GM12892 (cell line): Measurements from ENCODE around the gene NOS1.
A peak's percentile ranks its signal among the peaks of the same experiment; 100 is the strongest.
"Not testable (repeated sequence)": the region's sequence is repeated elsewhere in the genome, so short reads cannot be mapped to it uniquely, and the experiment has no call there.

Experiments used
- DNase-seq: peaks from one replicate; pipeline ENCODE4 v3.0.0; 2011; ENCODE audit not compliant: insufficient read length
- FAIRE-seq: peaks from 2 replicates; lab custom pipeline; 2011; peaks lifted over from hg19 to GRCh38; lab: Jason Lieb, UNC
- POLR2A ChIP-seq: IDR thresholded peaks from 2 replicates; pipeline ENCODE4 v1.6.1; 2011; ENCODE audit warnings: low read depth, low read length, control low read depth
- POLR2AphosphoS5 ChIP-seq: IDR thresholded peaks from 2 replicates; pipeline ENCODE4 v1.6.1; 2011; ENCODE audit warnings: low read depth, low read length, control low read depth
- TAF1 ChIP-seq: IDR thresholded peaks from 2 replicates; pipeline ENCODE4 v1.6.1; 2011; ENCODE audit warnings: low read depth, mild to moderate bottlenecking, control low read depth, low read length, borderline replicate concordance

Gene NOS1

GRCh38 chr12:117236456-117237001 lies 124.9 kb downstream of the NOS1 start:
- FAIRE-seq (no peak), DNase-seq (peak; percentile 43)
- TF ChIP-seq TAF1 = no peak
- TF ChIP-seq POLR2AphosphoS5 = no peak
- TF ChIP-seq POLR2A = no peak

- TF ChIP-seq POLR2A (no peak), TAF1 (no peak), POLR2AphosphoS5 (no peak)
- DNase-seq (no peak), FAIRE-seq (no peak)
Measured at GRCh38 chr12:117235261-117235660, 126.2 kb downstream of the NOS1 start.

DNA sequence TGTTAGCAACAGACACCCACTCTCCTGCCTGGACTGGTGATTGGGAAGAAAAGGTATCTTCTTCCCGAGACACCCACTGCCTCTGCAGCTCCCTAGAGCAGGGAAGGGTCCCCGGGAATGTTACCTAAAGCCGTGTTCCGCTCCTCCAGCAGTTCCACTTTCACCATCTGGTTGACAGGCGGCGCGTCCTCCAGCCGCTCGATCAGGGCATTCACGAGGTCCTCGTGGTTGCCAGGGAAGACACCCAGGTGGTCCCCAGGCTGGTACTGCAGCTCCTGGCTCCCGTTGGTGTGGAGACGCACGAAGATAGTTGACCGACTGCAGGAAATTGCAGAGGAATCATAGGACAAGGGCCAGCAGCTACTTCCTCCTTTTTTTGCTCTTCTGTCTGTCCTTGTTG lies 127.0 kb downstream of the NOS1 start:
- TF ChIP-seq POLR2A = no peak
- no peak for TF ChIP-seq TAF1
- no peak for TF ChIP-seq POLR2AphosphoS5
- no peak for FAIRE-seq
- no peak for DNase-seq

GRCh38 chr12:117231750-117232149 lies 129.7 kb downstream of the NOS1 start:
- FAIRE-seq = no peak
- no peak for DNase-seq

DNA sequence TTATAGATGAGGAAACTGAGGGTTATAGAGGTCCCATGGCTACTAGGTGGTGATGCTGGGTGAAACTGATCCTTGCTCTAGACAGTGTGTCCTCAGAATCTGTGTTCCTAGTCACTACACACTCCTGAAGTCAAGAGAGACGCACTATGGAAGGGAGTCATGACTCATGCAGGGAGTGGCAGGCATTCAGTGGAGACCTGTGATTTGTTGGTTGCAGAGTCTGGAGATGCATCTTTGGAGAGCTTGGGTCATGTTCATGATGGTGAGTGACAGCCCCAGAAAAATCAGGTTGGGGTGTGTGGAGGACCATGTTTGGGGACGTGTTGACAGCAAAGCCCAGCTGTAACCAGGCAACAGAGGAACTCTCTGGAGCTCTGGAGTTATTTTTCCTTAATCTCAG lies 133.2 kb downstream of the NOS1 start:
- DNase-seq (no peak), FAIRE-seq (no peak)
- TF ChIP-seq POLR2AphosphoS5 = no peak
- TF ChIP-seq TAF1 = no peak
- TF ChIP-seq POLR2A = no peak

More at GRCh38 chr12:117231750-117232149, 129.7 kb downstream of the NOS1 start:
- TF ChIP-seq TAF1 = no peak
- no peak for TF ChIP-seq POLR2A
- no peak for TF ChIP-seq POLR2AphosphoS5

DNA sequence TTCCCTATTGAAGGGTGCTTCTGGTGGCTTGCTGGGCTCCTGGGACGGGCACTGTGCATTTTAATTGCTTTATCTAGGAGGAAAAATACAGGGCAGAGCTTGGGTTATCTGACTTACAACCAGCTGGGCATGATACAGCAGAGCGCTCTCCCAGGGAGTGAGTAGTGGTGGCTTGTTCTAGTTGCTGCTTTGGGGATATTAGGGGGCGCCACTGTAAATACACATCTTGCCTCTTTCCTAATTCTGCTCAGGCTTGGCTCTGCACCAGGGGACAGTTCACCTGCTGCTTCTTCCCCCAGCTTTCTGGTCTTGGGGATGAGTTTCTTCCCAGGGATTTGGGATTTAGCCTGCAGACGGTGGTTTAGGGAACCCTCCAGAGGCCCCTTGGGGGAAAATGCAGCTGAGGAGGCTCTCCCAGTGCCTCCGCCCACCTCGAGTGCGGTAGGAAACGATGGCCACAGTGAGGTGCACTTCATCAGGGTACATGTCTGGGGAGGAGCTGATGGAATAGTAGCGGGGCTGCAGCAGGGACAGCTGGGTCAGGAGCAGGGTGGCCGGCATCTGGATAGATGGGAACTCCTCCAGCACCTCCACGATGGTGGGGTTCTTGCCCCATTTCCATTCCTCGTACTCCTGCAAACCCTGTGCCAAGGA lies 134.3 kb downstream of the NOS1 start:
- no peak for DNase-seq
- TF ChIP-seq POLR2AphosphoS5 (no peak), POLR2A (no peak), TAF1 (no peak)
- FAIRE-seq = no peak

- no peak for FAIRE-seq
- no peak for DNase-seq
- TF ChIP-seq TAF1 (no peak), POLR2AphosphoS5 (no peak), POLR2A (no peak)
Measured at GRCh38 chr12:117226505-117226904, 134.9 kb downstream of the NOS1 start.

- no peak for DNase-seq
- TF ChIP-seq POLR2AphosphoS5 = no peak
- TF ChIP-seq POLR2A = no peak
- FAIRE-seq = no peak
Measured at GRCh38 chr12:117225179-117225578, 136.2 kb downstream of the NOS1 start.

- DNase-seq, FAIRE-seq: not testable (repeated sequence)
Measured at GRCh38 chr12:117220947-117221346, 140.5 kb downstream of the NOS1 start.

GRCh38 chr12:117218149-117218548 lies 143.3 kb downstream of the NOS1 start:
- TF ChIP-seq POLR2A = no peak
- no peak for TF ChIP-seq POLR2AphosphoS5
- TF ChIP-seq TAF1 = no peak
- FAIRE-seq (no peak), DNase-seq (no peak)

GRCh38 chr12:117216686-117217085 lies 144.7 kb downstream of the NOS1 start:
- FAIRE-seq (no peak), DNase-seq (no peak)
- no peak for TF ChIP-seq POLR2AphosphoS5
- no peak for TF ChIP-seq POLR2A
- TF ChIP-seq TAF1 = no peak

DNA sequence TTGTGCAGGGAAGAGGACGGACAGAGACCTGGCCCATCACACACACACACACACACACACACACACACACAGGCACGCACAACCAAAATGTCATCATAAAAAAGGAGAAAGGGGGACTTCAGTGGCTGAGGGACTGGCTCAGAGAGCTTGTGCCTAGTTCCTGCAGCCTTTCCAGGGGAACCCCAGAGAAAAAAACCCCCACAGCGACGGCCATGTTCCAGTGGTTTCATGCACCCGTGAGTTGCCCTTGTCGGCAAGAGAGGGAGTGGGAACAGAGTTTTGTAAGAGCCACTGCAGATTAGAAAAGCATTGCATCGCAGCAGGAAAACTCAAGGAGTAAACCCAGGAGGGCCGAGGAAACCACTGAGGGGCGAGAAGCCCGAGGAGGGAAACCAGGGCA lies 146.6 kb downstream of the NOS1 start:
- FAIRE-seq (no peak), DNase-seq (no peak)
- TF ChIP-seq POLR2A (no peak), TAF1 (no peak), POLR2AphosphoS5 (no peak)

- DNase-seq (no peak), FAIRE-seq (no peak)
- no peak for TF ChIP-seq TAF1
- TF ChIP-seq POLR2AphosphoS5 = no peak
- no peak for TF ChIP-seq POLR2A
Measured at GRCh38 chr12:117213295-117213808, 148.1 kb downstream of the NOS1 start.
